GM23338 (cell line): Measurements from ENCODE around the gene PPP1R14B. TPM values are rescaled to one million over a fixed set of nuclear protein-coding genes. Genes with fewer than 3 reads are reported as not detected.

Source experiments
- ATAC-seq: fragments of 200-7000 bp; cut with Tn5 transposase; 3 replicates; pipeline ENCODE4 v1.9.1; 2020
- DNase-seq: peaks from one replicate; pipeline ENCODE4 v3.0.0-alpha.2; 2015; ENCODE audit warnings: low spot score
- H2AFZ ChIP-seq: fragments of 200-600 bp; sonication (generic); 2 replicates; pipeline ENCODE4 v1.8.0; 2016; ENCODE audit warnings: antibody characterized with exemption, mild to moderate bottlenecking, moderate library complexity
- H3F3A ChIP-seq: fragments of 200-600 bp; sonication (generic); replicated peaks from 2 replicates; pipeline ENCODE4 v1.8.0; 2017; ENCODE audit warnings: antibody characterized with exemption, mixed run types, low read depth
- H3K27ac ChIP-seq: fragments of 200-600 bp; sonication (generic); 2 replicates; pipeline ENCODE4 v1.6.1; 2016; ENCODE audit warnings: low read depth
- H3K27me3 ChIP-seq: fragments of 200-600 bp; sonication (generic); 2 replicates; pipeline ENCODE4 v1.8.0; 2016; ENCODE audit warnings: mild to moderate bottlenecking, mixed run types, moderate library complexity; ENCODE audit not compliant: insufficient read depth
- H3K36me3 ChIP-seq: fragments of 200-600 bp; sonication (generic); 2 replicates; pipeline ENCODE4 v1.8.0; 2016; ENCODE audit warnings: mild to moderate bottlenecking; ENCODE audit not compliant: insufficient read depth
- H3K4me1 ChIP-seq: fragments of 200-600 bp; sonication (generic); 2 replicates; pipeline ENCODE4 v1.8.0; 2016; ENCODE audit warnings: mild to moderate bottlenecking, moderate library complexity; ENCODE audit not compliant: insufficient read depth
- H3K4me2 ChIP-seq: fragments of 200-600 bp; sonication (generic); 2 replicates; pipeline ENCODE4 v1.7.1; 2017; ENCODE audit warnings: mixed run types
- H3K4me3 ChIP-seq: fragments of 200-600 bp; sonication (generic); 2 replicates; pipeline ENCODE4 v1.6.1; 2016; ENCODE audit warnings: mixed run types
- H3K79me2 ChIP-seq: fragments of 200-600 bp; sonication (generic); replicated peaks from 2 replicates; pipeline ENCODE4 v1.8.0; 2017; ENCODE audit warnings: mild to moderate bottlenecking; ENCODE audit not compliant: insufficient read depth
- H3K9me2 ChIP-seq: fragments of 200-600 bp; sonication (generic); 2 replicates; pipeline ENCODE4 v1.8.0; 2017; ENCODE audit not compliant: insufficient read depth
- H4K20me1 ChIP-seq: fragments of 200-600 bp; sonication (generic); replicated peaks from 2 replicates; pipeline ENCODE4 v1.8.0; 2017; ENCODE audit warnings: mild to moderate bottlenecking; ENCODE audit not compliant: insufficient read depth
- H3K27ac Mint-ChIP-seq: 2 replicates; pipeline ENCODE4 v1.8.0; 2020; ENCODE audit warnings: inconsistent platforms, mild to moderate bottlenecking, moderate library complexity, mixed read lengths
- H3K27me3 Mint-ChIP-seq: 3 replicates; pipeline ENCODE4 v1.8.0; 2022; ENCODE audit warnings: low read depth, mild to moderate bottlenecking, moderate library complexity, mixed read lengths, inconsistent platforms; ENCODE audit not compliant: insufficient read depth, poor library complexity
- H3K36me3 Mint-ChIP-seq: 3 replicates; pipeline ENCODE4 v1.8.0; 2021; ENCODE audit warnings: low read depth, mild to moderate bottlenecking, inconsistent platforms, moderate library complexity, mixed read lengths
- H3K4me1 Mint-ChIP-seq: 3 replicates; pipeline ENCODE4 v1.8.0; 2020; ENCODE audit warnings: mild to moderate bottlenecking, inconsistent platforms, mixed read lengths
- H3K4me3 Mint-ChIP-seq: 3 replicates; pipeline ENCODE4 v1.8.0; 2021; ENCODE audit warnings: moderate library complexity, mild to moderate bottlenecking, inconsistent platforms, mixed read lengths
- H3K9me3 Mint-ChIP-seq: 3 replicates; pipeline ENCODE4 v1.8.0; 2020; ENCODE audit warnings: moderate library complexity, mild to moderate bottlenecking, inconsistent platforms, mixed read lengths
- POLR2AphosphoS5 ChIP-seq: IDR thresholded peaks from 2 replicates; pipeline ENCODE4 v1.6.1; 2016; ENCODE audit warnings: antibody characterized with exemption, low read depth
- ZNF114 ChIP-seq: fragments of 250-450 bp; sonication (Bioruptor Pico); IDR thresholded peaks from 2 replicates; pipeline ENCODE4 v1.5.0; 2020; ENCODE audit warnings: mild to moderate bottlenecking, moderate library complexity
- polyA plus RNA-seq: library from polyadenylated mRNA; unstranded; fragments of >200 nt; fragmentation: Nextera tagmentation; extraction: Ambion mirVana; gene quantifications from 2 replicates; pipeline ENCODE4 v1.2.1, GENCODE V29; 2016
- total RNA-seq: library from RNA; depleted of rRNA; stranded (reverse); fragments of >200 nt; shearing (Covaris generic); gene quantifications from 2 replicates; pipeline ENCODE4 v1.2.3, GENCODE V29; 2014
- TF ChIP-seq, protein P1 (sequence below), 2 experiments: fragments of 200-600 bp in 1 of 2; sonication (generic) in 1 of 2; conservative IDR thresholded peaks; 2 replicates each; pipeline versions ENCODE4 v1.5.1 to v1.6.1; 2016 to 2017; ENCODE audit warnings: antibody characterized with exemption in 2 of 2, low read depth in 2 of 2, mild to moderate bottlenecking in 2 of 2, moderate library complexity in 1 of 2
- TF ChIP-seq, protein P2 (sequence below): IDR thresholded peaks from 2 replicates; pipeline ENCODE4 v1.6.1; 2016; ENCODE audit warnings: antibody characterized with exemption
- TF ChIP-seq, protein P3 (sequence below): fragments of 250-450 bp; sonication (Bioruptor Pico); IDR thresholded peaks from 2 replicates; pipeline ENCODE4 v1.5.0; 2020; ENCODE audit warnings: mild to moderate bottlenecking, moderate library complexity
- TF ChIP-seq, protein P4 (sequence below): IDR thresholded peaks from one replicate; pipeline ENCODE4 v1.6.1; 2018; ENCODE audit warnings: antibody characterized with exemption; ENCODE audit not compliant: unreplicated experiment

Gene PPP1R14B
- total and polyA plus RNA-seq, 2 experiments from 2014 or later, result 250 to 315 TPM

DNA sequence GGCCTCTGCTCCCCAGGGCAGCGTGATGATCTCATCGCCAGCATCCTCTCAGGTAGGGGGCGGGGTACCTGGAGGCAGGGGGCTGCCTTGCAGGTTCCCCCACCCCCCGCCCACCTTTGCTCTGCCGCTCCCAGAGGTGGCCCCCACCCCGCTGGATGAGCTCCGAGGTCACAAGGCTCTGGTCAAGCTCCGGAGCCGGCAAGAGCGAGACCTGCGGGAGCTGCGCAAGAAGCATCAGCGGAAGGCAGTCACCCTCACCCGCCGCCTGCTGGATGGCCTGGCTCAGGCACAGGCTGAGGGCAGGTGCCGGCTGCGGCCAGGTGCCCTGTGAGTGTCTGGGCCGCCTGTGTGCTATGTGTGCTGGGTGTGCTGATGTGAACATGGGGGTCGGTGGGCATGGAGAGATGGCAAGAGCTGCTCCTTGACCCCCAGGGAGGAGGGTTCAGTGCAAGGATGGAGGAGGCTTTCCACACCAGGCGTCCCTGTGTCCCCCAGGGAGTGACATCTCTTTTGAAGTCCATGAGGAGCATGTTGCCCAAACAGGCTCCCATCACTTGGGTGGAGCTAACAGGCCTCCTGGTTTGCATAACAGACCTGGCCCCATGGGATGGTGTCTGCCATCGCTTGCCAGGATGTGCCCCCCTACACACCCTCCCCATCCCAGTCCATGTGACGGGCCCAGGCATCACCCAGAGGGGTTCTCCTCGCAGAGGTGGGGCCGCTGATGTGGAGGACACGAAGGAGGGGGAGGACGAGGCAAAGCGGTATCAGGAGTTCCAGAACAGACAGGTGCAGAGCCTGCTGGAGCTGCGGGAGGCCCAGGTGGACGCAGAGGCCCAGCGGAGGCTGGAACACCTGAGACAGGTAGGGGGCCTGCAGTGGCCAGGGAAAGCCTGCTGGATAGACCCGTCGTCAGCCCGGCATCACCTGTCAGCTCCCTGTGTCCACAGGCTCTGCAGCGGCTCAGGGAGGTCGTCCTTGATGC is 18.7 kb upstream of the PPP1R14B start (continued):
- TF ChIP-seq, protein P1, sequence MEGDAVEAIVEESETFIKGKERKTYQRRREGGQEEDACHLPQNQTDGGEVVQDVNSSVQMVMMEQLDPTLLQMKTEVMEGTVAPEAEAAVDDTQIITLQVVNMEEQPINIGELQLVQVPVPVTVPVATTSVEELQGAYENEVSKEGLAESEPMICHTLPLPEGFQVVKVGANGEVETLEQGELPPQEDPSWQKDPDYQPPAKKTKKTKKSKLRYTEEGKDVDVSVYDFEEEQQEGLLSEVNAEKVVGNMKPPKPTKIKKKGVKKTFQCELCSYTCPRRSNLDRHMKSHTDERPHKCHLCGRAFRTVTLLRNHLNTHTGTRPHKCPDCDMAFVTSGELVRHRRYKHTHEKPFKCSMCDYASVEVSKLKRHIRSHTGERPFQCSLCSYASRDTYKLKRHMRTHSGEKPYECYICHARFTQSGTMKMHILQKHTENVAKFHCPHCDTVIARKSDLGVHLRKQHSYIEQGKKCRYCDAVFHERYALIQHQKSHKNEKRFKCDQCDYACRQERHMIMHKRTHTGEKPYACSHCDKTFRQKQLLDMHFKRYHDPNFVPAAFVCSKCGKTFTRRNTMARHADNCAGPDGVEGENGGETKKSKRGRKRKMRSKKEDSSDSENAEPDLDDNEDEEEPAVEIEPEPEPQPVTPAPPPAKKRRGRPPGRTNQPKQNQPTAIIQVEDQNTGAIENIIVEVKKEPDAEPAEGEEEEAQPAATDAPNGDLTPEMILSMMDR (conservative IDR thresholded peaks at IDR 0.05; ENCODE audit: low read depth in 2 of 2), result no peak
- TF ChIP-seq, protein P2, sequence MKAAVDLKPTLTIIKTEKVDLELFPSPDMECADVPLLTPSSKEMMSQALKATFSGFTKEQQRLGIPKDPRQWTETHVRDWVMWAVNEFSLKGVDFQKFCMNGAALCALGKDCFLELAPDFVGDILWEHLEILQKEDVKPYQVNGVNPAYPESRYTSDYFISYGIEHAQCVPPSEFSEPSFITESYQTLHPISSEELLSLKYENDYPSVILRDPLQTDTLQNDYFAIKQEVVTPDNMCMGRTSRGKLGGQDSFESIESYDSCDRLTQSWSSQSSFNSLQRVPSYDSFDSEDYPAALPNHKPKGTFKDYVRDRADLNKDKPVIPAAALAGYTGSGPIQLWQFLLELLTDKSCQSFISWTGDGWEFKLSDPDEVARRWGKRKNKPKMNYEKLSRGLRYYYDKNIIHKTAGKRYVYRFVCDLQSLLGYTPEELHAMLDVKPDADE, result no peak
- no peak for TF ChIP-seq ZNF114 (CRISPR knock-in tag)

DNA sequence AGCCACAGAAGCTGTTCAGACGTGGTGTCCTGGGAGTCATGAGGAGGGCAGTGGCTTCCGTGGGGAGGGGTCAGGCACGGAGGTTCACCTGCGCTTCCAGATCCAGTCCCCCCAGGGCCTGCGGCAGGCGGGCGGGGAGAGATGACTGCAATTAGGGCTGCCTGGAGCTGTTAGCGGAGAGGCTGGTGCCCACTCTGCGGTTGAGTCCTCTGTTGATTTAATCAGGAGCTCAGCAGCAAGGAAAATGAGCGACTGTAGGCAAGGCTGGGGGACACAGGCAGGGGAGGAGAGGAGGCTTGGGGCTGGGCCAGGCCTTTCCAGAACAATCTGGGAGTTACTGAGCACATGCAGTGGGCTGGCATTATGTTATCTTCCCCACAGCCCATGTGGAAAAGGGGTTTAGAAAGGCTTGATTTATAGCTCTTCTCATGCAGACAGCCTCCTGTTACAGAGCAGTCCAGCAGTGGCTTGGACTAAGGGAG is 17.7 kb upstream of the PPP1R14B start:
- peaks cover 70% of the 10 kb centered on the region for H3K36me3 Mint-ChIP-seq
- no peak overlapping the region; the same call in 1 of the 2 replicates for H3K27ac Mint-ChIP-seq
- H3F3A ChIP-seq, result peaks cover 17% of the 10 kb centered on the region
- H2AFZ ChIP-seq, result no peak overlapping the region
- ATAC-seq (no peak), DNase-seq (no peak)
- no peak overlapping the region for H3K4me3 ChIP-seq
- peaks cover 6% of the 10 kb centered on the region for H3K36me3 ChIP-seq
- 0 out of 2 replicates have a peak overlapping the region, but pooled peaks have one; percentile 32 for H3K27ac ChIP-seq
- H3K79me2 ChIP-seq, result no peaks in the 10 kb centered on the region
- no peaks in the 10 kb centered on the region for H3K9me2 ChIP-seq
- no peak overlapping the region for H3K4me2 ChIP-seq
- 0 out of 2 replicates have a peak, but pooled peaks cover 8% of the 10 kb centered on the region for H3K4me1 ChIP-seq
- H3K4me1 Mint-ChIP-seq, result peaks cover 19% of the 10 kb centered on the region
- H3K27me3 ChIP-seq, result no peaks in the 10 kb centered on the region
- peaks cover 12% of the 10 kb centered on the region for H3K27me3 Mint-ChIP-seq
- H3K4me3 Mint-ChIP-seq, result no peak overlapping the region; the same call in 2 of the 3 replicates
- 0 out of 2 replicates have a peak, but pooled peaks cover 4% of the 10 kb centered on the region for H4K20me1 ChIP-seq
- H3K9me3 Mint-ChIP-seq, result no peaks in the 10 kb centered on the region; the same call in 2 of the 3 replicates
- TF ChIP-seq, protein P2, result no peak
- TF ChIP-seq, protein P3, sequence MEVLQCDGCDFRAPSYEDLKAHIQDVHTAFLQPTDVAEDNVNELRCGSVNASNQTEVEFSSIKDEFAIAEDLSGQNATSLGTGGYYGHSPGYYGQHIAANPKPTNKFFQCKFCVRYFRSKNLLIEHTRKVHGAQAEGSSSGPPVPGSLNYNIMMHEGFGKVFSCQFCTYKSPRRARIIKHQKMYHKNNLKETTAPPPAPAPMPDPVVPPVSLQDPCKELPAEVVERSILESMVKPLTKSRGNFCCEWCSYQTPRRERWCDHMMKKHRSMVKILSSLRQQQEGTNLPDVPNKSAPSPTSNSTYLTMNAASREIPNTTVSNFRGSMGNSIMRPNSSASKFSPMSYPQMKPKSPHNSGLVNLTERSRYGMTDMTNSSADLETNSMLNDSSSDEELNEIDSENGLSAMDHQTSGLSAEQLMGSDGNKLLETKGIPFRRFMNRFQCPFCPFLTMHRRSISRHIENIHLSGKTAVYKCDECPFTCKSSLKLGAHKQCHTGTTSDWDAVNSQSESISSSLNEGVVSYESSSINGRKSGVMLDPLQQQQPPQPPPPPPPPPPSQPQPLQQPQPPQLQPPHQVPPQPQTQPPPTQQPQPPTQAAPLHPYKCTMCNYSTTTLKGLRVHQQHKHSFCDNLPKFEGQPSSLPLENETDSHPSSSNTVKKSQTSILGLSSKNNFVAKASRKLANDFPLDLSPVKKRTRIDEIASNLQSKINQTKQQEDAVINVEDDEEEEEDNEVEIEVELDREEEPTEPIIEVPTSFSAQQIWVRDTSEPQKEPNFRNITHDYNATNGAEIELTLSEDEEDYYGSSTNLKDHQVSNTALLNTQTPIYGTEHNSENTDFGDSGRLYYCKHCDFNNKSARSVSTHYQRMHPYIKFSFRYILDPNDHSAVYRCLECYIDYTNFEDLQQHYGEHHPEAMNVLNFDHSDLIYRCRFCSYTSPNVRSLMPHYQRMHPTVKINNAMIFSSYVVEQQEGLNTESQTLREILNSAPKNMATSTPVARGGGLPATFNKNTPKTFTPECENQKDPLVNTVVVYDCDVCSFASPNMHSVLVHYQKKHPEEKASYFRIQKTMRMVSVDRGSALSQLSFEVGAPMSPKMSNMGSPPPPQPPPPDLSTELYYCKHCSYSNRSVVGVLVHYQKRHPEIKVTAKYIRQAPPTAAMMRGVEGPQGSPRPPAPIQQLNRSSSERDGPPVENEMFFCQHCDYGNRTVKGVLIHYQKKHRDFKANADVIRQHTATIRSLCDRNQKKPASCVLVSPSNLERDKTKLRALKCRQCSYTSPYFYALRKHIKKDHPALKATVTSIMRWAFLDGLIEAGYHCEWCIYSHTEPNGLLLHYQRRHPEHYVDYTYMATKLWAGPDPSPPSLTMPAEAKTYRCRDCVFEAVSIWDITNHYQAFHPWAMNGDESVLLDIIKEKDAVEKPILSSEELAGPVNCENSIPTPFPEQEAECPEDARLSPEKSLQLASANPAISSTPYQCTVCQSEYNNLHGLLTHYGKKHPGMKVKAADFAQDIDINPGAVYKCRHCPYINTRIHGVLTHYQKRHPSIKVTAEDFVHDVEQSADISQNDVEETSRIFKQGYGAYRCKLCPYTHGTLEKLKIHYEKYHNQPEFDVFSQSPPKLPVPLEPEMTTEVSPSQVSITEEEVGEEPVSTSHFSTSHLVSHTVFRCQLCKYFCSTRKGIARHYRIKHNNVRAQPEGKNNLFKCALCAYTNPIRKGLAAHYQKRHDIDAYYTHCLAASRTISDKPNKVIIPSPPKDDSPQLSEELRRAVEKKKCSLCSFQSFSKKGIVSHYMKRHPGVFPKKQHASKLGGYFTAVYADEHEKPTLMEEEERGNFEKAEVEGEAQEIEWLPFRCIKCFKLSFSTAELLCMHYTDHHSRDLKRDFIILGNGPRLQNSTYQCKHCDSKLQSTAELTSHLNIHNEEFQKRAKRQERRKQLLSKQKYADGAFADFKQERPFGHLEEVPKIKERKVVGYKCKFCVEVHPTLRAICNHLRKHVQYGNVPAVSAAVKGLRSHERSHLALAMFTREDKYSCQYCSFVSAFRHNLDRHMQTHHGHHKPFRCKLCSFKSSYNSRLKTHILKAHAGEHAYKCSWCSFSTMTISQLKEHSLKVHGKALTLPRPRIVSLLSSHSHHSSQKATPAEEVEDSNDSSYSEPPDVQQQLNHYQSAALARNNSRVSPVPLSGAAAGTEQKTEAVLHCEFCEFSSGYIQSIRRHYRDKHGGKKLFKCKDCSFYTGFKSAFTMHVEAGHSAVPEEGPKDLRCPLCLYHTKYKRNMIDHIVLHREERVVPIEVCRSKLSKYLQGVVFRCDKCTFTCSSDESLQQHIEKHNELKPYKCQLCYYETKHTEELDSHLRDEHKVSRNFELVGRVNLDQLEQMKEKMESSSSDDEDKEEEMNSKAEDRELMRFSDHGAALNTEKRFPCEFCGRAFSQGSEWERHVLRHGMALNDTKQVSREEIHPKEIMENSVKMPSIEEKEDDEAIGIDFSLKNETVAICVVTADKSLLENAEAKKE (CRISPR knock-in tag), result no peak
- TF ChIP-seq, protein P4, sequence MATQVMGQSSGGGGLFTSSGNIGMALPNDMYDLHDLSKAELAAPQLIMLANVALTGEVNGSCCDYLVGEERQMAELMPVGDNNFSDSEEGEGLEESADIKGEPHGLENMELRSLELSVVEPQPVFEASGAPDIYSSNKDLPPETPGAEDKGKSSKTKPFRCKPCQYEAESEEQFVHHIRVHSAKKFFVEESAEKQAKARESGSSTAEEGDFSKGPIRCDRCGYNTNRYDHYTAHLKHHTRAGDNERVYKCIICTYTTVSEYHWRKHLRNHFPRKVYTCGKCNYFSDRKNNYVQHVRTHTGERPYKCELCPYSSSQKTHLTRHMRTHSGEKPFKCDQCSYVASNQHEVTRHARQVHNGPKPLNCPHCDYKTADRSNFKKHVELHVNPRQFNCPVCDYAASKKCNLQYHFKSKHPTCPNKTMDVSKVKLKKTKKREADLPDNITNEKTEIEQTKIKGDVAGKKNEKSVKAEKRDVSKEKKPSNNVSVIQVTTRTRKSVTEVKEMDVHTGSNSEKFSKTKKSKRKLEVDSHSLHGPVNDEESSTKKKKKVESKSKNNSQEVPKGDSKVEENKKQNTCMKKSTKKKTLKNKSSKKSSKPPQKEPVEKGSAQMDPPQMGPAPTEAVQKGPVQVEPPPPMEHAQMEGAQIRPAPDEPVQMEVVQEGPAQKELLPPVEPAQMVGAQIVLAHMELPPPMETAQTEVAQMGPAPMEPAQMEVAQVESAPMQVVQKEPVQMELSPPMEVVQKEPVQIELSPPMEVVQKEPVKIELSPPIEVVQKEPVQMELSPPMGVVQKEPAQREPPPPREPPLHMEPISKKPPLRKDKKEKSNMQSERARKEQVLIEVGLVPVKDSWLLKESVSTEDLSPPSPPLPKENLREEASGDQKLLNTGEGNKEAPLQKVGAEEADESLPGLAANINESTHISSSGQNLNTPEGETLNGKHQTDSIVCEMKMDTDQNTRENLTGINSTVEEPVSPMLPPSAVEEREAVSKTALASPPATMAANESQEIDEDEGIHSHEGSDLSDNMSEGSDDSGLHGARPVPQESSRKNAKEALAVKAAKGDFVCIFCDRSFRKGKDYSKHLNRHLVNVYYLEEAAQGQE, result no peak
- no peak for TF ChIP-seq POLR2AphosphoS5
